HEK293 (cell line): Measurements from ENCODE around the gene HTR3B.

ENCODE experiments used
- BCL11A ChIP-seq: fragments of 450-650 bp; formaldehyde crosslinking; IDR thresholded peaks from 2 replicates; pipeline ENCODE4 v1.5.1; 2016; ENCODE audit warnings: low read depth, missing biosample characterization, missing genetic modification characterization
- FEZF1 ChIP-seq: fragments of 450-650 bp; formaldehyde crosslinking; IDR thresholded peaks from 2 replicates; pipeline ENCODE4 v1.5.1; 2016; ENCODE audit warnings: missing biosample characterization, missing genetic modification characterization
- GLI2 ChIP-seq: fragments of 450-650 bp; formaldehyde crosslinking; IDR thresholded peaks from 2 replicates; pipeline ENCODE4; 2017; ENCODE audit warnings: missing biosample characterization, missing genetic modification characterization, low read depth, borderline replicate concordance
- HOXD13 ChIP-seq: sonication (generic); formaldehyde crosslinking; IDR thresholded peaks from 2 replicates; pipeline ENCODE4 v1.8.0; 2022; ENCODE audit warnings: missing genetic modification reagents, borderline replicate concordance
- KLF8 ChIP-seq: fragments of 450-650 bp; formaldehyde crosslinking; IDR thresholded peaks from 2 replicates; pipeline ENCODE4 v1.5.1; 2016; ENCODE audit warnings: missing biosample characterization, missing genetic modification characterization
- SCRT1 ChIP-seq: fragments of 450-650 bp; formaldehyde crosslinking; IDR thresholded peaks from 2 replicates; pipeline ENCODE4 v1.5.1; 2016; ENCODE audit warnings: missing biosample characterization, missing genetic modification characterization, borderline replicate concordance
- SCRT2 ChIP-seq: fragments of 450-650 bp; formaldehyde crosslinking; IDR thresholded peaks from 2 replicates; pipeline ENCODE4 v1.5.1; 2016; ENCODE audit warnings: missing biosample characterization, missing genetic modification characterization
- TCF7L2 ChIP-seq: IDR thresholded peaks from 2 replicates; pipeline ENCODE4 v1.6.1; 2011; ENCODE audit warnings: low read depth, mild to moderate bottlenecking, inconsistent platforms, low read length, moderate library complexity, borderline replicate concordance
- ZBTB21 ChIP-seq: fragments of 450-650 bp; formaldehyde crosslinking; IDR thresholded peaks from 2 replicates; pipeline ENCODE4 v1.5.1; 2017; ENCODE audit warnings: missing biosample characterization, missing genetic modification characterization
- ZNF10 ChIP-seq: fragments of 450-650 bp; formaldehyde crosslinking; IDR thresholded peaks from 2 replicates; pipeline ENCODE4 v1.5.1; 2017; ENCODE audit warnings: missing biosample characterization, missing genetic modification characterization
- ZNF155 ChIP-seq: fragments of 450-650 bp; formaldehyde crosslinking; IDR thresholded peaks from 2 replicates; pipeline ENCODE4 v1.5.1; 2016; ENCODE audit warnings: missing biosample characterization, missing genetic modification characterization
- ZNF174 ChIP-seq: fragments of 450-650 bp; formaldehyde crosslinking; IDR thresholded peaks from 2 replicates; pipeline ENCODE4 v1.5.0; 2017; ENCODE audit warnings: missing biosample characterization, mild to moderate bottlenecking, missing genetic modification characterization
- ZNF2 ChIP-seq: fragments of 450-650 bp; formaldehyde crosslinking; IDR thresholded peaks from 2 replicates; pipeline ENCODE4 v1.5.1; 2016; ENCODE audit warnings: missing biosample characterization, missing genetic modification characterization
- ZNF777 ChIP-seq: fragments of 450-650 bp; formaldehyde crosslinking; IDR thresholded peaks from 2 replicates; pipeline ENCODE4 v1.5.1; 2017; ENCODE audit warnings: missing biosample characterization, missing genetic modification characterization, borderline replicate concordance
- TF ChIP-seq, protein P1 (sequence below): fragments of 450-650 bp; formaldehyde crosslinking; IDR thresholded peaks from 2 replicates; pipeline ENCODE4 v1.5.1; 2016; ENCODE audit warnings: missing biosample characterization, missing genetic modification characterization
- TF ChIP-seq, protein P2 (sequence below): fragments of 450-650 bp; formaldehyde crosslinking; IDR thresholded peaks from 2 replicates; pipeline ENCODE4 v1.5.1; 2016; ENCODE audit warnings: missing biosample characterization, missing genetic modification characterization, borderline replicate concordance
- TF ChIP-seq, protein P3 (sequence below): fragments of 450-650 bp; formaldehyde crosslinking; IDR thresholded peaks from 2 replicates; pipeline ENCODE4 v1.5.1; 2016; ENCODE audit warnings: missing biosample characterization, missing genetic modification characterization, borderline replicate concordance
- TF ChIP-seq, protein P4 (sequence below): fragments of 450-650 bp; IDR thresholded peaks from 2 replicates; pipeline ENCODE4 v1.5.1; 2018; ENCODE audit warnings: missing biosample characterization, missing genetic modification characterization
- TF ChIP-seq, protein P5 (sequence below): fragments of 450-650 bp; formaldehyde crosslinking; IDR thresholded peaks from 2 replicates; pipeline ENCODE4 v1.5.1; 2017; ENCODE audit warnings: missing biosample characterization, missing genetic modification characterization
- TF ChIP-seq, protein P6 (sequence below): fragments of 450-650 bp; formaldehyde crosslinking; IDR thresholded peaks from 2 replicates; pipeline ENCODE4 v1.5.1; 2016; ENCODE audit warnings: missing biosample characterization, missing genetic modification characterization
- TF ChIP-seq, protein P7 (sequence below): fragments of 450-650 bp; formaldehyde crosslinking; IDR thresholded peaks from 2 replicates; pipeline ENCODE4 v1.5.1; 2016; ENCODE audit warnings: missing biosample characterization, missing genetic modification characterization
- TF ChIP-seq, protein P8 (sequence below): fragments of 450-650 bp; formaldehyde crosslinking; IDR thresholded peaks from 2 replicates; pipeline ENCODE4 v1.5.1; 2017; ENCODE audit warnings: missing biosample characterization, missing genetic modification characterization

Gene HTR3B

DNA sequence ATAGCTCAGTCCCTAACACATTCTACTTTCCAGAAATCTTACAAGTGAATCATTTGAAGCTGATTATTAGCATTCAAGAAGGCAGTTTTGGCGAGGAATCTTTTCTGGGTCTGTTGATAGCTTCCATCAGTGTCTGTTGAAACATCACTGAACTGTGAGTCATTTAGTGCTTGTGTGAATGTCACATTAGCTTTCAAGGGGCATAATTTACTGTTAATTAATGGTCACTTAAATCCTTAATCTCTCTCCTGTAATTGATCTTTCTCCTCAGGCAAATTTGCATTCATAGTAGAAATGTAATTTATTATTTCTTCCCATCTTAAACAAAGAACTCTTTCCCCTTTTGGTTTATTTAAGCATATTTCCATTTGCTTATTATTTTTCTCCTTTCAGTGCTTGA, 2.6 kb downstream of the HTR3B start (continued):
- TF ChIP-seq, protein P1, sequence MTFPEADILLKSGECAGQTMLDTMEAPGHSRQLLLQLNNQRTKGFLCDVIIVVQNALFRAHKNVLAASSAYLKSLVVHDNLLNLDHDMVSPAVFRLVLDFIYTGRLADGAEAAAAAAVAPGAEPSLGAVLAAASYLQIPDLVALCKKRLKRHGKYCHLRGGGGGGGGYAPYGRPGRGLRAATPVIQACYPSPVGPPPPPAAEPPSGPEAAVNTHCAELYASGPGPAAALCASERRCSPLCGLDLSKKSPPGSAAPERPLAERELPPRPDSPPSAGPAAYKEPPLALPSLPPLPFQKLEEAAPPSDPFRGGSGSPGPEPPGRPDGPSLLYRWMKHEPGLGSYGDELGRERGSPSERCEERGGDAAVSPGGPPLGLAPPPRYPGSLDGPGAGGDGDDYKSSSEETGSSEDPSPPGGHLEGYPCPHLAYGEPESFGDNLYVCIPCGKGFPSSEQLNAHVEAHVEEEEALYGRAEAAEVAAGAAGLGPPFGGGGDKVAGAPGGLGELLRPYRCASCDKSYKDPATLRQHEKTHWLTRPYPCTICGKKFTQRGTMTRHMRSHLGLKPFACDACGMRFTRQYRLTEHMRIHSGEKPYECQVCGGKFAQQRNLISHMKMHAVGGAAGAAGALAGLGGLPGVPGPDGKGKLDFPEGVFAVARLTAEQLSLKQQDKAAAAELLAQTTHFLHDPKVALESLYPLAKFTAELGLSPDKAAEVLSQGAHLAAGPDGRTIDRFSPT, result 0 out of 2 replicates have a peak, but pooled peaks have one; percentile 19
- TF ChIP-seq, protein P2, sequence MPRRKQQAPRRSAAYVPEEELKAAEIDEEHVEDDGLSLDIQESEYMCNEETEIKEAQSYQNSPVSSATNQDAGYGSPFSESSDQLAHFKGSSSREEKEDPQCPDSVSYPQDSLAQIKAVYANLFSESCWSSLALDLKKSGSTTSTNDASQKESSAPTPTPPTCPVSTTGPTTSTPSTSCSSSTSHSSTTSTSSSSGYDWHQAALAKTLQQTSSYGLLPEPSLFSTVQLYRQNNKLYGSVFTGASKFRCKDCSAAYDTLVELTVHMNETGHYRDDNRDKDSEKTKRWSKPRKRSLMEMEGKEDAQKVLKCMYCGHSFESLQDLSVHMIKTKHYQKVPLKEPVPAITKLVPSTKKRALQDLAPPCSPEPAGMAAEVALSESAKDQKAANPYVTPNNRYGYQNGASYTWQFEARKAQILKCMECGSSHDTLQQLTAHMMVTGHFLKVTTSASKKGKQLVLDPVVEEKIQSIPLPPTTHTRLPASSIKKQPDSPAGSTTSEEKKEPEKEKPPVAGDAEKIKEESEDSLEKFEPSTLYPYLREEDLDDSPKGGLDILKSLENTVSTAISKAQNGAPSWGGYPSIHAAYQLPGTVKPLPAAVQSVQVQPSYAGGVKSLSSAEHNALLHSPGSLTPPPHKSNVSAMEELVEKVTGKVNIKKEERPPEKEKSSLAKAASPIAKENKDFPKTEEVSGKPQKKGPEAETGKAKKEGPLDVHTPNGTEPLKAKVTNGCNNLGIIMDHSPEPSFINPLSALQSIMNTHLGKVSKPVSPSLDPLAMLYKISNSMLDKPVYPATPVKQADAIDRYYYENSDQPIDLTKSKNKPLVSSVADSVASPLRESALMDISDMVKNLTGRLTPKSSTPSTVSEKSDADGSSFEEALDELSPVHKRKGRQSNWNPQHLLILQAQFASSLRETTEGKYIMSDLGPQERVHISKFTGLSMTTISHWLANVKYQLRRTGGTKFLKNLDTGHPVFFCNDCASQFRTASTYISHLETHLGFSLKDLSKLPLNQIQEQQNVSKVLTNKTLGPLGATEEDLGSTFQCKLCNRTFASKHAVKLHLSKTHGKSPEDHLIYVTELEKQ, result 0 out of 2 replicates have a peak, but pooled peaks have one; percentile 65
- TF ChIP-seq, protein P3, sequence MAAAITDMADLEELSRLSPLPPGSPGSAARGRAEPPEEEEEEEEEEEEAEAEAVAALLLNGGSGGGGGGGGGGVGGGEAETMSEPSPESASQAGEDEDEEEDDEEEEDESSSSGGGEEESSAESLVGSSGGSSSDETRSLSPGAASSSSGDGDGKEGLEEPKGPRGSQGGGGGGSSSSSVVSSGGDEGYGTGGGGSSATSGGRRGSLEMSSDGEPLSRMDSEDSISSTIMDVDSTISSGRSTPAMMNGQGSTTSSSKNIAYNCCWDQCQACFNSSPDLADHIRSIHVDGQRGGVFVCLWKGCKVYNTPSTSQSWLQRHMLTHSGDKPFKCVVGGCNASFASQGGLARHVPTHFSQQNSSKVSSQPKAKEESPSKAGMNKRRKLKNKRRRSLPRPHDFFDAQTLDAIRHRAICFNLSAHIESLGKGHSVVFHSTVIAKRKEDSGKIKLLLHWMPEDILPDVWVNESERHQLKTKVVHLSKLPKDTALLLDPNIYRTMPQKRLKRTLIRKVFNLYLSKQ (tag by site-specific recombination), result no peak
- peak; percentile 83 for TF ChIP-seq FEZF1 (tag by site-specific recombination)
- 0 out of 2 replicates have a peak, but pooled peaks have one; percentile 30 for TF ChIP-seq KLF8 (tag by site-specific recombination)
- TF ChIP-seq BCL11A (tag by site-specific recombination), result peak; percentile 93; the same call in 1 of the 2 replicates
- TF ChIP-seq ZBTB21 (tag by site-specific recombination), result no peak
- TF ChIP-seq ZNF155, result no peak
- TF ChIP-seq, protein P4, sequence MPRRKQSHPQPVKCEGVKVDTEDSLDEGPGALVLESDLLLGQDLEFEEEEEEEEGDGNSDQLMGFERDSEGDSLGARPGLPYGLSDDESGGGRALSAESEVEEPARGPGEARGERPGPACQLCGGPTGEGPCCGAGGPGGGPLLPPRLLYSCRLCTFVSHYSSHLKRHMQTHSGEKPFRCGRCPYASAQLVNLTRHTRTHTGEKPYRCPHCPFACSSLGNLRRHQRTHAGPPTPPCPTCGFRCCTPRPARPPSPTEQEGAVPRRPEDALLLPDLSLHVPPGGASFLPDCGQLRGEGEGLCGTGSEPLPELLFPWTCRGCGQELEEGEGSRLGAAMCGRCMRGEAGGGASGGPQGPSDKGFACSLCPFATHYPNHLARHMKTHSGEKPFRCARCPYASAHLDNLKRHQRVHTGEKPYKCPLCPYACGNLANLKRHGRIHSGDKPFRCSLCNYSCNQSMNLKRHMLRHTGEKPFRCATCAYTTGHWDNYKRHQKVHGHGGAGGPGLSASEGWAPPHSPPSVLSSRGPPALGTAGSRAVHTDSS (tag by site-specific recombination), result no peak
- no peak for TF ChIP-seq ZNF2 (tag by site-specific recombination)
- TF ChIP-seq HOXD13 (CRISPR knock-in tag), result no peak
- no peak for TF ChIP-seq ZNF777 (tag by site-specific recombination)
- no peak for TF ChIP-seq ZNF174 (tag by site-specific recombination)
- TF ChIP-seq SCRT1 (tag by site-specific recombination), result no peak
- TF ChIP-seq SCRT2 (tag by site-specific recombination), result peak; percentile 76
- TF ChIP-seq, protein P5, sequence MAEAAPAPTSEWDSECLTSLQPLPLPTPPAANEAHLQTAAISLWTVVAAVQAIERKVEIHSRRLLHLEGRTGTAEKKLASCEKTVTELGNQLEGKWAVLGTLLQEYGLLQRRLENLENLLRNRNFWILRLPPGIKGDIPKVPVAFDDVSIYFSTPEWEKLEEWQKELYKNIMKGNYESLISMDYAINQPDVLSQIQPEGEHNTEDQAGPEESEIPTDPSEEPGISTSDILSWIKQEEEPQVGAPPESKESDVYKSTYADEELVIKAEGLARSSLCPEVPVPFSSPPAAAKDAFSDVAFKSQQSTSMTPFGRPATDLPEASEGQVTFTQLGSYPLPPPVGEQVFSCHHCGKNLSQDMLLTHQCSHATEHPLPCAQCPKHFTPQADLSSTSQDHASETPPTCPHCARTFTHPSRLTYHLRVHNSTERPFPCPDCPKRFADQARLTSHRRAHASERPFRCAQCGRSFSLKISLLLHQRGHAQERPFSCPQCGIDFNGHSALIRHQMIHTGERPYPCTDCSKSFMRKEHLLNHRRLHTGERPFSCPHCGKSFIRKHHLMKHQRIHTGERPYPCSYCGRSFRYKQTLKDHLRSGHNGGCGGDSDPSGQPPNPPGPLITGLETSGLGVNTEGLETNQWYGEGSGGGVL, result 0 out of 2 replicates have a peak, but pooled peaks have one; percentile 20
- TF ChIP-seq, protein P6, sequence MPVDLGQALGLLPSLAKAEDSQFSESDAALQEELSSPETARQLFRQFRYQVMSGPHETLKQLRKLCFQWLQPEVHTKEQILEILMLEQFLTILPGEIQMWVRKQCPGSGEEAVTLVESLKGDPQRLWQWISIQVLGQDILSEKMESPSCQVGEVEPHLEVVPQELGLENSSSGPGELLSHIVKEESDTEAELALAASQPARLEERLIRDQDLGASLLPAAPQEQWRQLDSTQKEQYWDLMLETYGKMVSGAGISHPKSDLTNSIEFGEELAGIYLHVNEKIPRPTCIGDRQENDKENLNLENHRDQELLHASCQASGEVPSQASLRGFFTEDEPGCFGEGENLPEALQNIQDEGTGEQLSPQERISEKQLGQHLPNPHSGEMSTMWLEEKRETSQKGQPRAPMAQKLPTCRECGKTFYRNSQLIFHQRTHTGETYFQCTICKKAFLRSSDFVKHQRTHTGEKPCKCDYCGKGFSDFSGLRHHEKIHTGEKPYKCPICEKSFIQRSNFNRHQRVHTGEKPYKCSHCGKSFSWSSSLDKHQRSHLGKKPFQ (tag by site-specific recombination), result no peak
- TF ChIP-seq, protein P7, sequence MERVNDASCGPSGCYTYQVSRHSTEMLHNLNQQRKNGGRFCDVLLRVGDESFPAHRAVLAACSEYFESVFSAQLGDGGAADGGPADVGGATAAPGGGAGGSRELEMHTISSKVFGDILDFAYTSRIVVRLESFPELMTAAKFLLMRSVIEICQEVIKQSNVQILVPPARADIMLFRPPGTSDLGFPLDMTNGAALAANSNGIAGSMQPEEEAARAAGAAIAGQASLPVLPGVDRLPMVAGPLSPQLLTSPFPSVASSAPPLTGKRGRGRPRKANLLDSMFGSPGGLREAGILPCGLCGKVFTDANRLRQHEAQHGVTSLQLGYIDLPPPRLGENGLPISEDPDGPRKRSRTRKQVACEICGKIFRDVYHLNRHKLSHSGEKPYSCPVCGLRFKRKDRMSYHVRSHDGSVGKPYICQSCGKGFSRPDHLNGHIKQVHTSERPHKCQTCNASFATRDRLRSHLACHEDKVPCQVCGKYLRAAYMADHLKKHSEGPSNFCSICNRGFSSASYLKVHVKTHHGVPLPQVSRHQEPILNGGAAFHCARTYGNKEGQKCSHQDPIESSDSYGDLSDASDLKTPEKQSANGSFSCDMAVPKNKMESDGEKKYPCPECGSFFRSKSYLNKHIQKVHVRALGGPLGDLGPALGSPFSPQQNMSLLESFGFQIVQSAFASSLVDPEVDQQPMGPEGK, result 0 out of 2 replicates have a peak, but pooled peaks have one; percentile 37
- peak; percentile 71; the same call in 1 of the 2 replicates for TF ChIP-seq GLI2 (tag by site-specific recombination)
- TF ChIP-seq, protein P8, sequence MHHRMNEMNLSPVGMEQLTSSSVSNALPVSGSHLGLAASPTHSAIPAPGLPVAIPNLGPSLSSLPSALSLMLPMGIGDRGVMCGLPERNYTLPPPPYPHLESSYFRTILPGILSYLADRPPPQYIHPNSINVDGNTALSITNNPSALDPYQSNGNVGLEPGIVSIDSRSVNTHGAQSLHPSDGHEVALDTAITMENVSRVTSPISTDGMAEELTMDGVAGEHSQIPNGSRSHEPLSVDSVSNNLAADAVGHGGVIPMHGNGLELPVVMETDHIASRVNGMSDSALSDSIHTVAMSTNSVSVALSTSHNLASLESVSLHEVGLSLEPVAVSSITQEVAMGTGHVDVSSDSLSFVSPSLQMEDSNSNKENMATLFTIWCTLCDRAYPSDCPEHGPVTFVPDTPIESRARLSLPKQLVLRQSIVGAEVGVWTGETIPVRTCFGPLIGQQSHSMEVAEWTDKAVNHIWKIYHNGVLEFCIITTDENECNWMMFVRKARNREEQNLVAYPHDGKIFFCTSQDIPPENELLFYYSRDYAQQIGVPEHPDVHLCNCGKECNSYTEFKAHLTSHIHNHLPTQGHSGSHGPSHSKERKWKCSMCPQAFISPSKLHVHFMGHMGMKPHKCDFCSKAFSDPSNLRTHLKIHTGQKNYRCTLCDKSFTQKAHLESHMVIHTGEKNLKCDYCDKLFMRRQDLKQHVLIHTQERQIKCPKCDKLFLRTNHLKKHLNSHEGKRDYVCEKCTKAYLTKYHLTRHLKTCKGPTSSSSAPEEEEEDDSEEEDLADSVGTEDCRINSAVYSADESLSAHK (tag by site-specific recombination), result peak; percentile 69
- TF ChIP-seq TCF7L2, result peak; percentile 38; the same call in 1 of the 2 replicates
- TF ChIP-seq ZNF10 (tag by site-specific recombination), result no peak
